GM18519 (cell line): ENCODE measurements around the gene FRRS1.

Experiments
- ATAC-seq: cut with Tn5 transposase; IDR thresholded peaks from one replicate; pipeline ENCODE4 v1.9.1; 2021; ENCODE audit warnings: mild to moderate bottlenecking, moderate library complexity; ENCODE audit not compliant: unreplicated experiment, low FRiP score

Gene FRRS1

GRCh38 chr1:99681583-99681982 is 84.9 kb downstream of the FRRS1 start:
- ATAC-seq: no peak

- no peak for ATAC-seq
Measured at GRCh38 chr1:99680270-99680669, 86.2 kb downstream of the FRRS1 start.

GRCh38 chr1:99677416-99677815 is 89.0 kb downstream of the FRRS1 start:
- ATAC-seq: no peak

GRCh38 chr1:99676876-99677275 is 89.6 kb downstream of the FRRS1 start:
- ATAC-seq: no peak

- no peak for ATAC-seq
Measured at GRCh38 chr1:99675994-99676393, 90.4 kb downstream of the FRRS1 start.

GRCh38 chr1:99675292-99675691 is 91.1 kb downstream of the FRRS1 start:
- no peak for ATAC-seq

- no peak for ATAC-seq
Measured at GRCh38 chr1:99674115-99675064, 92.0 kb downstream of the FRRS1 start.

GRCh38 chr1:99673315-99673714 is 93.1 kb downstream of the FRRS1 start:
- no peak for ATAC-seq

- ATAC-seq: no peak
Measured at GRCh38 chr1:99672530-99673213, 93.8 kb downstream of the FRRS1 start.

GRCh38 chr1:99672038-99672437 is 94.4 kb downstream of the FRRS1 start:
- no peak for ATAC-seq

- no peak for ATAC-seq
Measured at GRCh38 chr1:99670583-99670982, 95.9 kb downstream of the FRRS1 start.

- no peak for ATAC-seq
Measured at GRCh38 chr1:99669821-99670220, 96.6 kb downstream of the FRRS1 start.

- ATAC-seq: no peak
Measured at GRCh38 chr1:99669376-99669775, 97.1 kb downstream of the FRRS1 start.

- ATAC-seq: no peak
Measured at GRCh38 chr1:99665212-99665611, 101.2 kb downstream of the FRRS1 start.

- no peak for ATAC-seq
Measured at GRCh38 chr1:99663501-99663900, 102.9 kb downstream of the FRRS1 start.

GRCh38 chr1:99662539-99663080 is 103.8 kb downstream of the FRRS1 start:
- ATAC-seq: no peak

- no peak for ATAC-seq
Measured at GRCh38 chr1:99661780-99662179, 104.7 kb downstream of the FRRS1 start.

- no peak for ATAC-seq
Measured at GRCh38 chr1:99660496-99660895, 105.9 kb downstream of the FRRS1 start.

- ATAC-seq: no peak
Measured at GRCh38 chr1:99659755-99660210, 106.7 kb downstream of the FRRS1 start.
